Upper lobe of left lung (tissue), 6 donors: ENCODE results near the gene FOXP1. TPM values are rescaled to one million over a fixed set of nuclear protein-coding genes. Genes with fewer than 3 reads are reported as not detected.
"Not testable (repeated sequence)": the region's sequence is repeated elsewhere in the genome, so short reads cannot be mapped to it uniquely, and the experiment has no call there.

ENCODE experiments used
- ATAC-seq, 2 donors: fragments of 200-7000 bp; cut with Tn5 transposase; one replicate each; pipeline ENCODE4 v1.9.1; 2022; ENCODE audit warnings: mild to moderate bottlenecking in 2 of 2, moderate library complexity in 2 of 2; ENCODE audit not compliant: low FRiP score in 2 of 2
- DNase-seq, 2 donors: peaks; one replicate each; pipeline ENCODE4 v3.0.0-alpha.2; 2019 to 2020
- H3K27ac ChIP-seq, 4 donors: fragments of 200-600 bp; sonication (generic); one replicate each; pipeline ENCODE4 v1.5.1; 2016 to 2019
- H3K27me3 ChIP-seq, 4 donors: fragments of 200-600 bp; sonication (generic); one replicate each; pipeline ENCODE4 v1.5.1; 2017 to 2019
- H3K36me3 ChIP-seq, 4 donors: fragments of 200-600 bp; sonication (generic); one replicate each; pipeline ENCODE4 v1.5.1; 2016 to 2019
- H3K4me1 ChIP-seq, 4 donors: fragments of 200-600 bp; sonication (generic); one replicate each; pipeline ENCODE4 v1.5.1; 2018 to 2019
- H3K4me3 ChIP-seq, 4 donors: fragments of 200-600 bp; sonication (generic); one replicate each; pipeline ENCODE4 v1.5.1; 2017 to 2019; ENCODE audit warnings: mild to moderate bottlenecking in 2 of 4, moderate library complexity in 1 of 4
- H3K9me3 ChIP-seq, 4 donors: fragments of 200-600 bp; sonication (generic); one replicate each; pipeline ENCODE4 v1.5.1; 2018 to 2019
- EP300 ChIP-seq, 4 donors: sonication (generic); formaldehyde crosslinking; IDR thresholded peaks; one replicate each; pipeline ENCODE4 v1.5.1; 2017; ENCODE audit warnings: antibody characterized with exemption in 4 of 4, control low read depth in 2 of 4
- POLR2A ChIP-seq, 4 donors: fragments of 450-650 bp; IDR thresholded peaks; one replicate each; pipeline ENCODE4 v1.5.1; 2016 to 2017; ENCODE audit warnings: antibody characterized with exemption in 4 of 4, mild to moderate bottlenecking in 2 of 4
- POLR2AphosphoS5 ChIP-seq, 2 donors: sonication (generic); formaldehyde crosslinking; IDR thresholded peaks; one replicate each; pipeline ENCODE4 v1.5.1; 2017; ENCODE audit warnings: antibody characterized with exemption in 2 of 2
- WGBS, 2 donors: methylation state at CpG; one replicate each; pipeline ENCODE4 v1.1.5; 2017 to 2018; 5-methylcytosine and 5-hydroxymethylcytosine counted together
- total RNA-seq, 6 donors: library from RNA; depleted of rRNA in 4 of 6; stranded (reverse); fragments of >200 nt in 4 of 6; gene quantifications; one replicate each; pipeline versions ENCODE4 v1.1.0 to v1.2.1, GENCODE V29; 2016 to 2021
- TF ChIP-seq, protein P1 (sequence below), 6 experiments: fragments of 450-650 bp in 4 of 6; fragments of 200-600 bp in 2 of 6; sonication (generic) in 2 of 6; IDR thresholded peaks; one replicate each; pipeline ENCODE4 v1.5.1; 2016 to 2019; ENCODE audit warnings: antibody characterized with exemption in 6 of 6
- donor health status: DM: no; HTN: no; CAD: no; lungs with moderate emphysema.
- donor health status: DM: no; HTN: yes; CAD: no; lungs with severe emphysema.

FOXP1 gene
- total RNA-seq, 6 donors from 2014 or later = 103 to 248 (median 134) TPM

DNA sequence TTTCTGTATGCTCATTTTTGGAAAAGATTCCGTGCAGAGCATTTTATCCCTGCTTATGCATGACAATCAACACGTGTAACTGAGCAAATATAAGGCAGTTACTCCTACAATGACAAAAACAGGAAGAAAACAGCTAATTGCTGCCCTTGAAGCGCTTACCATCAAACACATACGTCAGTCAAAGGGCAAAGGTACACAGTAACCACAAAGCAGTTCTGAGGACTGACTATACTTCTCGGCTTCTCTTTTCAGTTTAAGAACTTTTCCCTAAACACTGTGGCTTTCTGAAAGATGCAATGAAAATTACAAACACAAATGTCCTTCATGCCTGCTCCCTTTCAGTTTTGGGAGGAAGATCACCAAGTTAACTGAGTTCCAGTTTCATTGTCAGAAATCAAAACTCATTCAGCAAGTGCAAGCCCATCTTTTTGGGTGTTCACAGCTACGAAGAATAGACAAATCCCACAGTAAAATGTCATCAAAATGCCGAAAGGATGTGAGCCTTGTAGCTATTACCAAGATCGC is 602.8 kb downstream of the FOXP1 start:
- Histone ChIP-seq H3K4me1 (peaks cover 22 to 42% (median 33%) of the 10 kb centered on the region in 4 donors), H3K9me3 (no peaks in the 10 kb centered on the region), H3K27me3 (no peaks in the 10 kb centered on the region), H3K4me3 (no peak overlapping the region), H3K27ac (peak overlapping the region in 3 of 4 donors; percentile 4 to 85 (median 8)), H3K36me3 (peaks cover 16 to 52% (median 32%) of the 10 kb centered on the region in 4 donors)
- ATAC-seq (no peak), DNase-seq (no peak)
- WGBS, 2 donors = 76 to 79% methylated on average over 8 of the region's 8 CpGs
- TF ChIP-seq, protein P1, sequence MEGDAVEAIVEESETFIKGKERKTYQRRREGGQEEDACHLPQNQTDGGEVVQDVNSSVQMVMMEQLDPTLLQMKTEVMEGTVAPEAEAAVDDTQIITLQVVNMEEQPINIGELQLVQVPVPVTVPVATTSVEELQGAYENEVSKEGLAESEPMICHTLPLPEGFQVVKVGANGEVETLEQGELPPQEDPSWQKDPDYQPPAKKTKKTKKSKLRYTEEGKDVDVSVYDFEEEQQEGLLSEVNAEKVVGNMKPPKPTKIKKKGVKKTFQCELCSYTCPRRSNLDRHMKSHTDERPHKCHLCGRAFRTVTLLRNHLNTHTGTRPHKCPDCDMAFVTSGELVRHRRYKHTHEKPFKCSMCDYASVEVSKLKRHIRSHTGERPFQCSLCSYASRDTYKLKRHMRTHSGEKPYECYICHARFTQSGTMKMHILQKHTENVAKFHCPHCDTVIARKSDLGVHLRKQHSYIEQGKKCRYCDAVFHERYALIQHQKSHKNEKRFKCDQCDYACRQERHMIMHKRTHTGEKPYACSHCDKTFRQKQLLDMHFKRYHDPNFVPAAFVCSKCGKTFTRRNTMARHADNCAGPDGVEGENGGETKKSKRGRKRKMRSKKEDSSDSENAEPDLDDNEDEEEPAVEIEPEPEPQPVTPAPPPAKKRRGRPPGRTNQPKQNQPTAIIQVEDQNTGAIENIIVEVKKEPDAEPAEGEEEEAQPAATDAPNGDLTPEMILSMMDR (IDR thresholded peaks at IDR 0.05) = no peak
- no peak for TF ChIP-seq EP300 (IDR thresholded peaks at IDR 0.05)
- no peak for TF ChIP-seq POLR2A (IDR thresholded peaks at IDR 0.05)

DNA sequence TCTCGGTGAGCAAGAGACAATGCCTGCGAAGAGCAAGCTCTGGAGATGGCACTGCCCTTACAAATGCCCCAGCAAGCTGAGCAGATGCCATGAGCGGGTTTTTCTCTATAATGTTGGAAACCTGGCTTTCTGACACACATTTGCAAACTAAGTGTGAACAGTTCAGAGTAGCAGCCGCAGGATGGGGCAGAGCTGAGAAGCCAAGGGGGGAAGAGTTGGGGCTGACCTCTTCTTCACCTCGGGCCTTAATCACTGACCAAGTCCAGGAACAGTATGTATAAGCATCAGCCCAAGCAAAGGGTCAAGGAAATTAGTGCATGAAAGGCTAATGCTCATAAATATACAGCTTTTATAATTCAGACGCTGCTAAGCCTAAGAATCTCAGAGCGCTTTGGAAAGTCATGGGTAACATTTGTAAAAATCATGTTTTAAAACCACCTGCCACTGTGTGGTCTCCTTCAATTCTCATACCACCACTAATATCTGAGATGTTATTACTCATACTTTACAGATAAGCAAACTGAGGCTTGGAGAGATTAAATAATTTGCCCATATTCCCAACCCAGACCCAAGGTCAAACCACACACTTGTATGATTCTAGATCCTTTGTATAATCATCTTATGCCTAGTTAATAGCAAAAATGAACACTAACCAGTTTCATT is 603.4 kb downstream of the FOXP1 start:
- peak overlapping the region in 3 of 4 donors; percentile 4 to 85 (median 8) for H3K27ac ChIP-seq
- H3K4me1 ChIP-seq = peaks cover 22 to 42% (median 33%) of the 10 kb centered on the region in 4 donors
- no peak overlapping the region for H3K4me3 ChIP-seq
- H3K36me3 ChIP-seq = peaks cover 16 to 52% (median 34%) of the 10 kb centered on the region in 4 donors
- TF ChIP-seq, protein P1 (IDR thresholded peaks at IDR 0.05) = no peak
- TF ChIP-seq POLR2A (IDR thresholded peaks at IDR 0.05) (no peak), EP300 (IDR thresholded peaks at IDR 0.05) (no peak), POLR2AphosphoS5 (IDR thresholded peaks at IDR 0.05) (no peak)
- WGBS, 2 donors = 84 to 91% methylated on average over 7 of the region's 7 CpGs
- no peak for DNase-seq
- no peaks in the 10 kb centered on the region for H3K9me3 ChIP-seq
- H3K27me3 ChIP-seq = no peaks in the 10 kb centered on the region
- no peak for ATAC-seq

DNA sequence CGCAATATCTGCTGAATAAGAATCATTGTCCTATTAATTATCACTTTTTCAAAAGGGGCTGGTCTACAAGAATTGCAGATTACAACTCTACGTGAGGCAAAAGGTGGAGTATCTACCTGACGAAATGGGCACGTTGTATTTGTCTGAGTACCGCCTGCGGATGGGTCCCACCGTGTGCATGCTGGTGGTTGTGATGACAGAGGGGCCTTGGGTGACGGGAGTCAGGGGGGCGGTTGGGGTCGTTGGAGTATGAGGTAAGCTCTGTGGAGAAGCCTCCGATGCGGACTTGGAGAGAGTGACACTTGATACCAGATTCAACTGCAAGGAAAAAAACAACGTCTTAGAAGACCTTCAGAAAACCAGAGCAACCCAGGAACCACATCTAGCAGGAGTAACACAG is 605.8 kb downstream of the FOXP1 start:
- TF ChIP-seq POLR2A (IDR thresholded peaks at IDR 0.05) = no peak
- TF ChIP-seq, protein P1 (IDR thresholded peaks at IDR 0.05) = no peak
- TF ChIP-seq POLR2AphosphoS5 (IDR thresholded peaks at IDR 0.05) = no peak
- no peak for TF ChIP-seq EP300 (IDR thresholded peaks at IDR 0.05)
- H3K27me3 ChIP-seq = no peaks in the 10 kb centered on the region
- DNase-seq (no peak), ATAC-seq (no peak)
- no peak overlapping the region for H3K27ac ChIP-seq
- peaks cover 11 to 32% (median 18%) of the 10 kb centered on the region in 4 donors for H3K4me1 ChIP-seq
- no peaks in the 10 kb centered on the region for H3K9me3 ChIP-seq
- WGBS, 2 donors = 96 to 97% methylated on average over 13 of the region's 13 CpGs
- H3K4me3 ChIP-seq = no peak overlapping the region
- H3K36me3 ChIP-seq = peaks cover 16 to 63% (median 38%) of the 10 kb centered on the region in 4 donors

DNA sequence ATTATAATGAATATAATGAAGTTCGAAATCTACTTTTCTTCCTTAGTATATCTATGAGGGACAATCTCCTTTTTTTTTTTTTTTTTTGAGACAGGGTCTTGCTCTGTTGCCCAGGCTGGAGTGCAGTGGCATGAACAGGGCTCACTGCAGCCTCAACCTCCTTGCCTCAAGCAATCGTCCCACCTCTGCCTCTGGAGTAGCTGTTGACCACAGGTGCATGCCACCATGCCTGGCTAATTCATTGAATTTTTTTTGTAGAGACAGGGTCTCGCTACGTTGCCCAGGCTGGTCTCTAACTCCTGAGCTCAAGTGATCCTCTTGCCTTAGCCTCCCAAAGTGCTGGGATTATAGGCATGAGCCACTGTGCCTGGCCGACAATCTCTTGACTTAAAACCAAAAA is 607.5 kb downstream of the FOXP1 start:
- not testable (repeated sequence) for ATAC-seq, H3K27ac ChIP-seq, H3K4me3 ChIP-seq, H3K9me3 ChIP-seq, H3K27me3 ChIP-seq, DNase-seq
- H3K4me1 ChIP-seq = peaks cover 3 to 16% (median 6%) of the 10 kb centered on the region in 4 donors
- WGBS, 2 donors = 93 to 94% methylated on average over 5 of the region's 5 CpGs
- peaks cover 25 to 81% (median 47%) of the 10 kb centered on the region in 4 donors for H3K36me3 ChIP-seq

DNA sequence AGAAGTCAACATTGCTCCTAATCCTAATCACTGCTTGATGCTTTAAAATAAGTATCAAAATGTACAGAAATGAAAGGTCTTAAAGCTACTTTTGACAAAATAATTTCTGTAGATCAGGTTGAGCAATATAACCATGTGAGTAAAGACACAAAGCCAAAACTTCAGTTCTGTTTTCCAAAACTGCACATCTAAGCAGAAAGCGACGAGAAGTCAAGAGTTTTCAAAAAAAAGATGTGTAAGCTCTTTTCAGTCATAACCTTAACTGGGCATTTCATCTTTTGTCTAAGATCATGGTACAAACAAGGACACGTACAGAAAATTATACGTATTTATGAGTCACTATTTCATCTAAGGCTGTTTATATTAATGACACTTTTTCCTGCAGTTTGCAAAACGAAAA is 608.8 kb downstream of the FOXP1 start:
- no peaks in the 10 kb centered on the region for H3K9me3 ChIP-seq
- H3K4me1 ChIP-seq = peaks cover 0 to 11% (median 4%) of the 10 kb centered on the region in 4 donors
- DNase-seq = no peak
- ATAC-seq = peak in 1 of 2 donors; percentile 71
- peaks cover 25 to 90% (median 55%) of the 10 kb centered on the region in 4 donors for H3K36me3 ChIP-seq
- no peak overlapping the region for H3K4me3 ChIP-seq
- WGBS, 2 donors = 74 to 75% methylated on average over 5 of the region's 5 CpGs
- H3K27me3 ChIP-seq = no peaks in the 10 kb centered on the region
- TF ChIP-seq EP300 (IDR thresholded peaks at IDR 0.05) (no peak), POLR2A (IDR thresholded peaks at IDR 0.05) (no peak), POLR2AphosphoS5 (IDR thresholded peaks at IDR 0.05) (no peak)
- TF ChIP-seq, protein P1 (IDR thresholded peaks at IDR 0.05) = no peak
- peak overlapping the region; percentile 7 to 55 (median 18) for H3K27ac ChIP-seq
